HG02870 (cell line): ENCODE results near the gene STX8.

Source experiments
- ATAC-seq: cut with Tn5 transposase; IDR thresholded peaks from one replicate; pipeline ENCODE4 v1.9.1; 2021; ENCODE audit warnings: mild to moderate bottlenecking, moderate library complexity; ENCODE audit not compliant: unreplicated experiment

STX8 gene

DNA sequence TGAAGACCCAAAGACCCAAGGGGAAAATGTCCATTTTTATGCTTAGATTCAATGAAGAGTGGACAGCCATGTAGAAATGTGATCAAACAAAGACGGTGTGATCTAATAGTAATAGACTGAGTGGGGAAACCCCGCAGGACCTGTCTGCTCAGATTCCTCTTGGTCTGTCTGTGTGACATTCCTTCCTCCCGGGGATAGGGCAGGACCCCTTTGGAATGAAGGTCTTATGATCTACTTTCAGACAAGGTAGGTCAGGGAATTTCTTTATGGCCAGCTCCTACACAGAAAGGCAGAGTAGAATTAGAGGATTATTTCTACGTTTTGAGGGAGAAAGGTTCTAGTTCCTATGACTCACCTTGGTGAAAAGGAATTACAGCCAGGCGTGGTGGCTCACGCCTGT is 267.6 kb downstream of the STX8 start:
- no peak for ATAC-seq

DNA sequence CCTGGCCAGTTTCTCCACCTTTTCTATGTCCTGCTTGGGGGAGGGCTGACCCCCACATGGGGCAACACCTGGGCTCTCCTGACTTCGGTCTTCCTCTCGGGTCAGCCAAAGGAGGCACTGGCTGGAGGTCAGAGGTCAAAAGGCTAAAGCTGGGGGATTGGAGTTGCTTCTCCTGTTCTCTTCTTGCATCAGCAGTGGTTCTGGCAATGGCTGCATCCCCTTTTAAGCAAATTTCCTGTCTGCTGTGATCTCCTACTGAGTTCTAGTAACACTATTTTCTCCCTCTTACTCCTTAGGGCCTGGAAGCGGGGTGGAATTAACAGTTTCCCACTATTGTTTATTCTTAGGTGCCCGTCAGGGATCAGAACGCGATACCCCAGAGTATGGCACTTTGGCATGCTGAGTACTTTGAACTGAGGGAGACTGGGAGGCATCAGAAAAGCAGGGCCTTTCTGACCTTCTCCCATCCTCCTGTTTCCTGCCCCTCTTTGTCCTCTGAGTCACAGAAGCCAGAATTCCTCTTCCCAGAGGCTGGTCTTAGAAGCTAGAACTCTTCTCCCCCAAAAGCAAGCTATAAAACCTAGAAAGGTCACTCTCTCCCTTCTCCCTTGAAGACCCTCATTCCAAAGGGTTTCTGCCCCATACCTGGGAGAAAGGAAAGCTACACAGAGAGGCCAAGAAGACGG is 268.2 kb downstream of the STX8 start:
- no peak for ATAC-seq

GRCh38 chr17:9306086-9306485 is 269.5 kb downstream of the STX8 start:
- ATAC-seq, result no peak

DNA sequence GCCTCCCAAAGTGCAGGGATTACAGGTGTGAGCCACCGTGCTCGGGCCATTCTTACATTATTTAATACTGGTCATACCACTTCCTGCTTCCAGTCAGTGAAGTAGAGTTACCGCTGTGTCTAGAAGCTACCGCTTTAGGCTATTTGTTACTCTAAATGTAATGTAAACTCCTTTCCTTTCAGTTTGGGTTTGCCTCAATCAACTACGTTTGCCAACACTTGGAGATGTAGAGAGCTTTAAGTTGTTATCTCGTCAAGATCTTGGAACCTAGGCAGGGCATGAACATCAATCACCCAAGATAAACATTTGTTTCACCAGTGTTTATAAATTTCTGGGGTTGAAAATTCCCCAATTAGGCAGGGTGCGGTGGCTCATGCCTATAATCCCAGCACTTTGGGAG is 275.9 kb downstream of the STX8 start:
- ATAC-seq, result no peak

GRCh38 chr17:9298776-9299295 is 276.8 kb downstream of the STX8 start:
- ATAC-seq, result no peak

- no peak for ATAC-seq
Observed at GRCh38 chr17:9298135-9298534, 277.5 kb downstream of the STX8 start.

GRCh38 chr17:9294661-9295210 is 280.9 kb downstream of the STX8 start:
- ATAC-seq, result no peak

DNA sequence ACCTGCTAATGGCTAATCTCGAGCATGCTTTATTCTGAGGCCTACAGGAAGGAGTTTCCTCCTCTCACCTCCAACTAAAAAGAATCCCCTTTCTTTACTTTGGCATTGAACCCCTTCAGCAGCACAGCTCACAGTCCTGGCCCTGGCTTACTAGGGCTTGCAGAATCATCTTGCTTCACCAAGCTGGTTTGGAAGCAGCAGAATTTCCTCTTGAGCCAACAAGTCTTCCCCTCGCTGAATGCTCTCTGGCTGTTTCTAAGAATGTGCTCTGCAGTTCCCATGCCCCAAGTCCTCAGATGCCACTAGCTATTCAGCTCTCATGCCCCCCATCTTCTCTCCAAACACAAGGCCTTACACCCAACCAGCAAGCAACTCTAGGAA is 283.1 kb downstream of the STX8 start:
- ATAC-seq, result no peak

DNA sequence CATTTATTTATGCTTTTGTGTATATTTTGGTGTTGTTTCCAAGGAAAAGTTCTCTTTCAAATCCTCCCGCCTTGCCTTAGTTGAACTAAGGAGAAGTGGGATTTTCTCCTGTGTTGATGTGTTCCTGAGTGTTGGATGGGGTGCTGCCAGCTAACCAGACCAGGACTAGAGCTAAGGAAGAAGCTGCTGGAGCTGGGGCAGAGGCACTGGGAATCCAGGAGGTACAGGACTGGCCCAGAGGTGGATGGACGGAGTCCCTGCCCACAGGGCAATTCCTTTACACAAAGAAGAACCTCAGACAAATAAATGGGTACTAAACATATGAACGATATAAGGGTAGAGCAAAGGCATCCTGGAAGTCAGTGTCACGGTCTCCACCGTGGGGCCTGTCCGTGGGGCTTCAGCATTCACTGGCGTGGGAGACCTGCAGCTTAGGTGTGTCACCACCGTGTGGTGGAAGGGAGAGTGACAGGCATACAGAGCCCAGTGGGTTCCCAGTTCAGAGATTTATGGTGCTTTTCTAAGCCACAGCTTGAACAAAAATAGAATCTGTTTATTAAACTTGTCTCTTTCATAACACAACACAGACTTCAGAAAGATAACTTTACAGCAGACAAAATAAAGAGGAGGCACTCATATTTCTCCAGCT is 283.6 kb downstream of the STX8 start:
- ATAC-seq, result no peak

- no peak for ATAC-seq
Observed at GRCh38 chr17:9290226-9290613, 285.4 kb downstream of the STX8 start.

GRCh38 chr17:9287306-9287705 is 288.3 kb downstream of the STX8 start:
- no peak for ATAC-seq

DNA sequence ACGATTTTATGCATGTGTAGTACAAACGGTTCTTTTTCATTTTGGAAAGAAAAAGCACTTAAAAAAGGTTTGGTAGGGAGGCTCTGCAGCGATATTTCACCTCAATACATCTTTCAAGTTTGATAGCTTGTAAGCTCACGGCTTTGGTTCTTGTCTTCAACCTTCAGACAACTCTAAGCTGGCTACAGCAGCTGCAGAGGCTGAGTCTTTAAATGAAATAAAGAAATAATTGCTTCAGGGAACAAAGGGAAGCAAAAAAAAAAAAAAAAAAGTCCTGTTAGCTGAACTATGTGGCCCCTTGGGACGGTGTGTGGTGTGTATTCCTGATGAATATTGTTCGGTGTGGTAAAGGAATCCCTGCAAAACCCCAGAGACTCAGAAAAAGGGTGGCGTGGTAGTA is 289.2 kb downstream of the STX8 start:
- ATAC-seq, result no peak

GRCh38 chr17:9285602-9286427 is 289.8 kb downstream of the STX8 start:
- ATAC-seq, result no peak

DNA sequence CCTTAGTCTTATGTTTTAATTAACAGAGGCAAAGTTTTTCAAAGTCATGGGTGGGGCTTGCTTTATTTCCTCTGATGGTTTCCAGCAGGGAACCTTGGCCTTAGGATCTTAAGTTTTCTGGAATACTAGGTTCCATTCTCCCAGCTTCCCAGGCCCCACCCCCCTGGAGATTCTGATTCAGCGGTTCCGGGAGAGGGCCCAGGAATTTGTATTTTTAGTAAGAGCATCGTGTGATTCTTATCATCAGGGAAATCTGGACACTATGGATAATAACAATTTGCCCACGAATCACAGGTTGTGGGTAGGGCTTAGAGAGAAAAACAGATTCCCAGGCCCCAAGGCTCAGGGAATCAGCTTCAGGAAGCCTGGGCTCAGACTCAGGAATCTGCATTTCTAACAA is 290.7 kb downstream of the STX8 start:
- no peak for ATAC-seq

GRCh38 chr17:9283909-9284308 is 291.7 kb downstream of the STX8 start:
- ATAC-seq, result no peak

GRCh38 chr17:9279893-9280292 is 295.7 kb downstream of the STX8 start:
- ATAC-seq, result no peak

DNA sequence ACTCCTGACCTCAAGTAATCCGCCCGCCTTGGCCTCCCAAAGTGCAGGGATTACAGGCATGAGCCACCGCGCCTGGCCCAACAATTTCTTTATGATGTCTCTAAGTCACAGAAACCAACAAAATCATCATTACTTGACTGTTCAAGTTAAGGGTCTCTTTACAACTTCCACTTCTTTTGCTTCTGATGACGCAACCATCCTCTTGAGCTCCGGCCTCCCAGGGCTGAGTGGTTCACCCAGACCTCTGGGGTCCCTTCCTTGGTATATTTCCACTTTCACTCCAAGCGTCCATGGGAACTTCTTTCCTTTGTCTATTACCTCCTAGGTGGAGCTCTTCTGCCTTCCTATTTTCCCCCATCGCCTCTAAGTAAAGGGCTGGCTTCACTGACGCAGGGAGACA is 300.6 kb downstream of the STX8 start:
- no peak for ATAC-seq

DNA sequence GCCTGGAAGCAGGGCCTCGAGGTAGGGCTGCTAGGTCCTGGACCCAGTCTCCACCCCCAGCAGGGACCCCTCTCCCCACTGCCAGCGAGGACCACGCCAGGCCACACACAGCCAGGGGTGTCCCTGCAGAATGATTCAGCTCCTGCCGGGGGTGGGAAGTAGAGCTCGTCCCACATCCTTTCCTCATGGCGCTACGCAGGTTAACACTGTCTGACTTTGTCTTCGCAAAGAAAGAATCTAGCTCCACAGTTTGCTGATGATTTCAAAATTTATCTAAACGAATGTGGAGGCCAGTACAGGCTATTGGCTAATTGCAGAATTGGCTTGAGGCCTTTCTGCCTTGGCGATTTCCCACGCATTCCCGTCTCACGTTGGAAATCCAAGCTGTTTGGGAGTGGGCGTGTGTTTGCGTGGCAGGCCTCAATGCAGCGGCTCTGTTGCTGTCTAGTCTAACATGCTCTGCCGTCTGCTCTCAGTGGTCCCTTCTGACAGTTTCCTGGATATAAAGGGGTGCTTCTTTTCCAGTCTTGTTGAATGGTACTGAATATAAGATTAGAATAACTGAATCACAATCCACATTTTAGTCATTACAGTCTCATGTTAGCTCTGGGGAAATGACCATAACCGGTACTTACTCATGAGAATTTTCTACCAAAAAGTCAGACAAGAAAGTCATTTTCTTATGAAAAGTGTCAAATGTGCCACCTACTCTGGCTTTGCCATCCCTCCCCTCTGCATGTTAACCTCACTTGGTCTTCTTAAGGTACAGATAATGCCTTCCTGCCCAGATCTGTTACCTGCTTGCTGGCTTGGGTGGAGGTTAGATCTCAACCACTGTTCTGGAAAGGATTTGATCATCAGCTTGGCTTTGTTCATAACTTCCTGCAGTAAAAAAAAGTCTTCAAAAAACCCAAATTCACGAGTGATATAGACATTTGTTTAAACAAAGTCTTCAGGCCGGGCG is 301.9 kb downstream of the STX8 start:
- no peak for ATAC-seq

DNA sequence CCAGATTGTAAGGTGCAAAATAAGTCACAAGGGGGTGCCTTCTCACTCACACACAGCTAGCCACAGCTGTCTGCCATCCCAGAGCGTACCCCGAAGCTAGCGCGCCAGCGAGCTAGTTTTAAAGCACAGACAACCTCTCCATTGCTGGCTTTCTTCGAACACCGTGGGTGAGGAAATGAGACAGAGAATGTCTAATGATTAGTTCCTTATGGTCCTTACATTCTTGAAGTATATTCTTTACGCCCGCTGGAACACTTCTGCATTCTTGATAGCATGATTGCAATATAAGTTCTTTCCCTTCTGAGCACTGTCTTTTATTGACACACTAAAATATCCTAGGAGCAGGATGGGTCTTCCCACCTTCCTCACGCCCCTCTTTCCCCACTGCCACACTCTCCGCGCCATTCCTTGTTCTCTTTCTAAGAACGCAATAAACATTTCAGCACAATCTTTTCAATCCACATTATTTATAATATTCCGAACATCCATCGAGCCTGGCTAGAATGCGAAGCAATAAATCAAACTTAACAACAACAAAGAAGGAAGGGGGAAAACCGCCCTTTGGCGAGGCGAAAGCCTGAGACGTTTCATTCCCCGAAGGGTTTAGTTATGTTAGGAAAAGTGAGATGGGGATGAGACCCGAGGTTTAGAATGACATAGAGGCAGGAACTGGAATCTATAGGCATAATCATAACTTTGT is 303.0 kb downstream of the STX8 start:
- no peak for ATAC-seq

DNA sequence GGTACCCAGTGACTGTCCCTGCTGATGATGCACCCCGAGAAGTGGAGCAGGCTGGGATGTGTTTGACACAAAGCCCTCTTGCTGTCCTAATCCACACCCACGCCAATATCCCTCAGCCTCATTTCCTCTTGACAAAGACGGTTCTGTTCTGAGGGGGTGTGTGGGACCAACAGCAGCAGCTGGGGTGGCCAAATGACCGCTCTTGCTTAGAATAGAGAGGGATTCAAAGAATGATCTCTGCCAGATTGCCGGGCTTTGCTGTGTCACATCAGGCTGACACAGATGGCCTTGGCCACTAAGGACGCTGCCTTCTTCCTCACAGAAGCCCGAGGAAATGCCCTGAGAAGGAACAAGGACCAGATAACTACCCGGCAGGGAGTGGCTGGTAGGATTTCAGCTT is 303.6 kb downstream of the STX8 start:
- no peak for ATAC-seq
